ENCODE results near the gene KRT14.
"Not testable (repeated sequence)": the region's sequence is repeated elsewhere in the genome, so short reads cannot be mapped to it uniquely, and the experiment has no call there.

The KRT14 gene

DNA sequence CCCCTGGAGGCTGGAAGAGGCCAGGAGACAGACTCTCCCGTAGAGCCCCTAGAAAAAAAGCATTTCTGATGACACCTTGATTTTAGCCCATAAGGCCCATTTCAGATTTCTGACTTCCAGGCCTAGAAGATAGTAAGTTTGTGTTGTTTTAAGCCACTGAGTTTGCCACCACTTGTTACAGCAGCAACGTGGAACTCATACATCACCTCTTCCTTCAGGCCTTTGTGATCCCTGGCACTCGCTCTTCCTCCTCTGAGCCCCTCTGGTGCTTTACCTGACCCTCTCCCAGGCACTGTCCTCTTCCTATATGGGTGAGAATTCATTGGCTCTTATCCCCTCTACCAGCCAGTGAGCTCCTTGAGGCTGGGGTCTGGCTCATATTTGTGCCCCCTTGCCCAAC lies 39.9 kb downstream of the KRT14 start:
- Histone ChIP-seq H3K36me3 (ENCODE audit: control insufficient read depth, insufficient read depth, low read length) (no peaks in the 10 kb centered on the region), H3K9ac (ENCODE audit: low read depth, low read length) (no peak overlapping the region), H3K4me3 (ENCODE audit: low read depth, low read length) (no peak overlapping the region)

DNA sequence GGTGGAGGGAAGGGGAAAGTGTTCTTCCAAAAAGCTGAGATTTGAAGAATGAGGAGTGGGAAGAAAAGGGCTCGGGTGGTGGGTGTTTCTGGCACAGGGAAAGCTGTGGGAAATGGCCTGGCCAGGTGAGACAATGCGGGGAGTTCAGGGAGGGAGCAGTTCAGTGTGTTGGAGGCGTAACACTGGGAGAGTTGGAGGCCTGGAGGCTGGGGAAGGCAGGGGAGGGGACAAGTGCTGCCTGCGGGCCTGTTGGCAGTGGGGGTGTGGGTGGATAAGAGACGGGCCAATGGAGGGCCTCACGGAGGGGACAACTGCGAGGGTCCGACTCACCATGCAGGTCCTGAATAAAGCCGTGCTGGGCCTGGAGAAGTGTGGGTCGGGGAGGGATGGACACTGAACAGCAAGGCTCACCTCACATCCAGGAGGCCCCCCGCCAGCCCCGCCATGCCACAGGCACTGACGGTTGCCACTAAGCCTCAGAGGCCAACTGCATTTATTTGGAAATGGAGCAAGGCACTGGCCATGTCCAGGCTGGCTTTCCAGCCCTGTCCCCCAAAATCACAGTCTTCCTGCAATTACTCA lies 40.8 kb downstream of the KRT14 start:
- no peaks in the 10 kb centered on the region for H3K9me3 ChIP-seq (ENCODE audit: control insufficient read depth, insufficient read depth, low read length)
- H3K27me3 ChIP-seq (ENCODE audit: control insufficient read depth, insufficient read depth, low read length), result peaks cover 4% of the 10 kb centered on the region
- H3K9ac ChIP-seq (ENCODE audit: low read depth, low read length), result no peak overlapping the region
- H3K4me1 ChIP-seq (ENCODE audit: control insufficient read depth, insufficient read depth, low read length), result no peaks in the 10 kb centered on the region
- no peaks in the 10 kb centered on the region for H3K36me3 ChIP-seq (ENCODE audit: control insufficient read depth, insufficient read depth, low read length)
- H3K4me3 ChIP-seq (ENCODE audit: low read depth, low read length), result no peak overlapping the region

More for the DNA sequence above, 39.9 kb downstream of the KRT14 start:
- H3K4me1 ChIP-seq (ENCODE audit: control insufficient read depth, insufficient read depth, low read length), result no peaks in the 10 kb centered on the region
- H3K9me3 ChIP-seq (ENCODE audit: control insufficient read depth, insufficient read depth, low read length), result no peaks in the 10 kb centered on the region
- peaks cover 4% of the 10 kb centered on the region for H3K27me3 ChIP-seq (ENCODE audit: control insufficient read depth, insufficient read depth, low read length)

DNA sequence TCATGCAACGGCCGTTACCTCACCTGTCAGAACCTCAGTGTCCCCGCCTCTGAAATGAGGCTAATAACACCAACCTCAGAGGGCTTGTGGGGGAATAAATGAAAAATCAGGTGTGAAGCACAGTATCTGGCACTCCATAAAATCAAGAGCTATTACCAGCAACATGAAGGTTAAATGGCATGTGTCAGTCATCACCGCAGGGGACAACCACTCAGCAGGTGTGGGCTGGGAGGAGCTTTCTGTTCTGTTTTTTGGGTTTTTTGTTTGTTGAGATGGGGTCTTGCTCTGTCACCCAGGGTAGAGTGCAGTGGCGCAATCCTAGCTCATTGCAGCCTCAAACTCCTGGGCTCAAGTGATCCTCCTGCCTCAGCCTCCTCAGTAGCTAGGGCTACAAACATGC lies 41.8 kb downstream of the KRT14 start:
- Histone ChIP-seq H3K36me3 (ENCODE audit: control insufficient read depth, insufficient read depth, low read length) (no peaks in the 10 kb centered on the region), H3K27me3 (ENCODE audit: control insufficient read depth, insufficient read depth, low read length) (peaks cover 4% of the 10 kb centered on the region), H3K4me3 (ENCODE audit: low read depth, low read length) (no peak overlapping the region), H3K4me1 (ENCODE audit: control insufficient read depth, insufficient read depth, low read length) (no peaks in the 10 kb centered on the region), H3K9me3 (ENCODE audit: control insufficient read depth, insufficient read depth, low read length) (no peaks in the 10 kb centered on the region), H3K9ac (ENCODE audit: low read depth, low read length) (no peak overlapping the region)

DNA sequence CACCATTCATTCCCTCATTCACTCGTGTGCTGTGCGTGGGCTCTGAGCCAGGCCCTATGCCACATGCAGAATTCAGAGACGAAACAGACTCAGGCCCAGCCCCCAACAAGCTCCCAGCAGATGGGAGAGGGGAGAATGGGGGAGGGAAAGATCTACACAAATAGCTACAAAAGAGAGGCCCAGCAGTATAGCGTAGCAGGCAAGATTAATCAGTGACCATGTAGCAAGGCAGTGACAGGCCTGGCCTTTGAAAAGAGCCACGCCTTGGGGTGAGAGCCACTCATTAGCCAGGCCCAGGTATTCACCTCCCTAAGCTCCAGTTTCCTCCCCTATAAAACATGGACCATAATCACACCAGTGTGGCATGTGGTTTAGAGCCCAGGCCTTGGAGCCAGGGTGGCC lies 42.2 kb downstream of the KRT14 start:
- Histone ChIP-seq H3K4me1 (ENCODE audit: control insufficient read depth, insufficient read depth, low read length) (peaks cover under 1% of the 10 kb centered on the region), H3K4me3 (ENCODE audit: low read depth, low read length) (no peak overlapping the region), H3K27me3 (ENCODE audit: control insufficient read depth, insufficient read depth, low read length) (peaks cover 4% of the 10 kb centered on the region), H3K9me3 (ENCODE audit: control insufficient read depth, insufficient read depth, low read length) (no peaks in the 10 kb centered on the region), H3K36me3 (ENCODE audit: control insufficient read depth, insufficient read depth, low read length) (no peaks in the 10 kb centered on the region), H3K9ac (ENCODE audit: low read depth, low read length) (no peak overlapping the region)

DNA sequence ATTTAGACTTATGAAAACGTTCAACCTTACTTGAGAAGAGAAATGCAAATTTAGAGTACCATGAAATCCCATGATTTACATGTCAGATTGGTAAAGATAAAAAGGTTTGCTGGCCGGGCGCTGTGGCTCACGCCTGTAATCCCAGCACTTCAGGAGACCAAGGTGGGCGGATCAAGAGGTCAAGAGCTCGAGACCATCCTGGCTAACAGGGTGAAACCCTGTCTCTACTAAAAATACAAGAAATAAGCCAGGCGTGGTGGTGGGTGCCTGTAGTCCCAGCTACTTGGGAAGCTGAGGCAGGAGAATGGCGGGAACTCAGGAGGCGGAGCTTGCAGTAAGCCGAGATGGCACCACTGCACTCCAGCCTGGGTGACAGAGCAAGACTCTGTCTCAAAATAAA lies 43.9 kb downstream of the KRT14 start:
- H3K4me3 ChIP-seq (ENCODE audit: low read depth, low read length); H3K27me3 ChIP-seq (ENCODE audit: control insufficient read depth, insufficient read depth, low read length); H3K9me3 ChIP-seq (ENCODE audit: control insufficient read depth, insufficient read depth, low read length); H3K4me1 ChIP-seq (ENCODE audit: control insufficient read depth, insufficient read depth, low read length); H3K9ac ChIP-seq (ENCODE audit: low read depth, low read length); H3K36me3 ChIP-seq (ENCODE audit: control insufficient read depth, insufficient read depth, low read length): not testable (repeated sequence)

DNA sequence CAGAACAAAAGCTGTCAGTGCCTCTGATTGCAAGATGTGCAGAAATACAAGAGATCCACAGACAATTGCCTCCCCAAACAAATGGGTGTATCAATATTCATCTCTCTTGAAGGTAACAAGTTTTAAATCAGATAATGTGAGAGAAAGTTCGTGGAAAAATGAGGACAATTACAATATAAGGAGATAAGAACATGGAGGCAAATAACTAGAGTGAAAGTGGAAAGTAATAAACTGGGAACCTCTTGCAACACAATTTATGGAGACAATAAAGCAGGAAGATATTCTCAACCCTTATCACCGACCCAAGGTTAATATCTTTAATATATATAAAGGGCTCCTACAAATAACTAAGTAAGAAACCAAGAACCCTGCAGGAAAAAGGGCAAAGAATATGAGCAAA lies 44.3 kb downstream of the KRT14 start:
- Histone ChIP-seq H3K9me3 (ENCODE audit: control insufficient read depth, insufficient read depth, low read length) (no peaks in the 10 kb centered on the region), H3K27me3 (ENCODE audit: control insufficient read depth, insufficient read depth, low read length) (no peaks in the 10 kb centered on the region), H3K36me3 (ENCODE audit: control insufficient read depth, insufficient read depth, low read length) (no peaks in the 10 kb centered on the region), H3K9ac (ENCODE audit: low read depth, low read length) (no peak overlapping the region), H3K4me3 (ENCODE audit: low read depth, low read length) (no peak overlapping the region), H3K4me1 (ENCODE audit: control insufficient read depth, insufficient read depth, low read length) (peaks cover 8% of the 10 kb centered on the region)

DNA sequence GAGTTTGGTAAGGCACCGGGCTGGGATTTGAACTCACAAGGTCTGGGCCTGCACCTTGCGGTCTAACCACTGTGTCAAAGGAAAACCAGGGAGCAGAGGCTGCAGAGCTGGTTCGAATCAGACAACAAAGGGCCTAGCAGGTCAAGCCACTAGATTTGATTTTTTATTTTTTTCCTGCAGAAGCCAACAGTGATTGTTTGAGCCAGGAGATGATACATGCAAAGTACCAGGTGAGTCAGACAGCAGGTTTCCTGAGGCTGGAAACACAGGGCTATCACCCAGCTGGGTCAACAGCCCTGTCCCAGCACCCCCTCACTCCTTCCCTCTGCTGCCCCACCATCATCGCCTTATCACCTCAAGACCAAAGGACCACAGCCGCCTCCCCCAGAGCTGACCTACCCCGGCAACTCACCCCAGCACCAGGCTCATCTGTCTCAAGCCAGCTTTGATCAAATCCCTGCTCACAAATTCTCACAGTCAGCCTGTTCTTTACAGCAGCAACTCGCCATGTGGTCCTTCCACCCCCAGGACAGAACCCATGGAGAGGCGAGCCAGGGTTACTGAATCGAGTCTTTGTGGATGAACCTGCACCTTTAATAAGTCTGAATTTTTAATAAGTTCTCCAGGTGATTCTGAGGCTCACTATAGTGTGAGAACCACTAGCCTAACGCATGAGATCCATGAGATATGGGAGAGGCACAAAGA lies 45.6 kb downstream of the KRT14 start:
- Histone ChIP-seq H3K4me3 (ENCODE audit: low read depth, low read length) (no peak overlapping the region), H3K4me1 (ENCODE audit: control insufficient read depth, insufficient read depth, low read length) (peaks cover 8% of the 10 kb centered on the region), H3K27me3 (ENCODE audit: control insufficient read depth, insufficient read depth, low read length) (no peaks in the 10 kb centered on the region)

DNA sequence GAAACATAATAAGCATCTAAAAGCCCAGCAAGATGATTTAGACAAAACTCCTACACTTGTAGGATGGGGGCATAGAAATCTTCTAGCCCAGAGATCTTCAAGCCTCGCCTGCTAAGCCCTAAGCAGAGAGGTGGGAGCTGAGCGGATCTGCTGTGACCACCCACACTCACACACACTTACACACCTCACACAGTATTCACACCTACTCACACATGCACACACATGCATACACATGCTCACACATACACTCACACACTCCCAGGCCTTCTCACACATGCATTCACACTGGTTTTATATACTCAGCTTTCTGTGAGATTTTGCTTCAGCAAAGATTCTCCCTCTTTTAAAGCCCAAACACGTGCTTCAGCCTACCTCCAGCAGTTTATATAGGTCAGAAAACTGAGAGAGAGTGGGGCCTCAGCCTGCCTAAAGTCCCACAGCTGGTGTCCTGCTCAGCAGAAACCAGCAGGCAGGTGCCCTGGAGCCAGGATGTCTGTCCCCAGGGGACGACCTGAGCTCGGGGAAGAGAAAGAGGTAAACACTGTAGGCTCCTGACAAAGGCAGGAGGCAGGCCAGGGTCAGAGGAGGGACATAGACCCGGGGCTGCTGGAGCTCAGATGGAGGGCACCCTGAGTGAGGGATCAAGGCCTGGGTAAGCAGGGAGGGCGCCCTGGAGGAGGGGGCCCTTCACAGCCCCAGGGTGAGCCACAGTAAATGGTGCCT lies 46.6 kb downstream of the KRT14 start:
- H3K4me3 ChIP-seq (ENCODE audit: low read depth, low read length), result no peak overlapping the region
- no peaks in the 10 kb centered on the region for H3K27me3 ChIP-seq (ENCODE audit: control insufficient read depth, insufficient read depth, low read length)
- H3K9me3 ChIP-seq (ENCODE audit: control insufficient read depth, insufficient read depth, low read length), result no peaks in the 10 kb centered on the region
- H3K9ac ChIP-seq (ENCODE audit: low read depth, low read length), result no peak overlapping the region
- peaks cover 8% of the 10 kb centered on the region for H3K4me1 ChIP-seq (ENCODE audit: control insufficient read depth, insufficient read depth, low read length)
- no peaks in the 10 kb centered on the region for H3K36me3 ChIP-seq (ENCODE audit: control insufficient read depth, insufficient read depth, low read length)

More for the DNA sequence above, 45.6 kb downstream of the KRT14 start:
- no peaks in the 10 kb centered on the region for H3K9me3 ChIP-seq (ENCODE audit: control insufficient read depth, insufficient read depth, low read length)
- H3K36me3 ChIP-seq (ENCODE audit: control insufficient read depth, insufficient read depth, low read length), result no peaks in the 10 kb centered on the region
- H3K9ac ChIP-seq (ENCODE audit: low read depth, low read length), result no peak overlapping the region

DNA sequence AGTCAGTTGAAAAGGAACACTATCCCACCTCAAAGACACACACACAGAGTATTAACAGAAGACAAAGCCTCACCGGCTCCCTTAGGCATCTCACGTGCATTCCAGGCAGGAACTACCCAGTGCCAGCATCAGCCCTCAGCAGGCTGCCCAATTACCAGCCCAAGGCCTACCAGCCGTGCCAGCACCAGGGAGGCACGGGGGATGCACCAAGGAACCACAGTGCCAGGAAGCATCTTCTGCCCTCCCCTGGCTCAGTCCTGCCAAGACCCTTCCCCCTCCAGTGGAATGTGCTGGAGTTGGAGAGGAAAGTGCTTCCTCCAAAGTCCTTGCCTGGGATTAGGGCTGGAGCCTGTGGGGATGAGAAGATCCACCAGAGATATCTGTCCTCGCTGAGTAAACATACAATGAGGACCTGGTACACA lies 47.6 kb downstream of the KRT14 start:
- Histone ChIP-seq H3K27me3 (ENCODE audit: control insufficient read depth, insufficient read depth, low read length) (no peaks in the 10 kb centered on the region), H3K4me1 (ENCODE audit: control insufficient read depth, insufficient read depth, low read length) (peaks cover 8% of the 10 kb centered on the region), H3K4me3 (ENCODE audit: low read depth, low read length) (no peak overlapping the region), H3K9ac (ENCODE audit: low read depth, low read length) (no peak overlapping the region), H3K9me3 (ENCODE audit: control insufficient read depth, insufficient read depth, low read length) (no peaks in the 10 kb centered on the region), H3K36me3 (ENCODE audit: control insufficient read depth, insufficient read depth, low read length) (no peaks in the 10 kb centered on the region)

DNA sequence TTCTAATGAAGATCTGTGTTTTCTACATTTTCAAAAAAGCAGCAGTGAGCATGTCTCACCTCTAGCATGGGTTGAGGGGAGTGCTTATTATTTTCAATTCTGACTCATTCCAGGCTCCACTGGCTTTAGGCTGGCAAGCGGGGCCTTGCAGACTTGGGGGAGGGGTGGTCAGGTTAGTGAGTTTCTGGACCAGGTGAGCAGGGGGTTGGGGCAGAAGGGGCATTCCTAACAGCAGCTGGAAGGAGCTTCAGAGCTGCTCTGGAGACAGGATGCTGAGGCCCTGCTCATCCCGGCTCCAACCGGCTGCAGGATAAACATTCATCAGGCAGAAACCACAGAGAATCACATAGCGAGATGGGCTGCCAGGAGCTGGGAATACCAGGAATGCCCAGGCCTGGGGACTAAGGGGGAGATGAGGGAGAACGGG lies 48.1 kb downstream of the KRT14 start:
- Histone ChIP-seq H3K4me3 (ENCODE audit: low read depth, low read length) (no peak overlapping the region), H3K9me3 (ENCODE audit: control insufficient read depth, insufficient read depth, low read length) (no peaks in the 10 kb centered on the region), H3K27me3 (ENCODE audit: control insufficient read depth, insufficient read depth, low read length) (no peaks in the 10 kb centered on the region), H3K36me3 (ENCODE audit: control insufficient read depth, insufficient read depth, low read length) (no peaks in the 10 kb centered on the region), H3K4me1 (ENCODE audit: control insufficient read depth, insufficient read depth, low read length) (peaks cover 8% of the 10 kb centered on the region), H3K9ac (ENCODE audit: low read depth, low read length) (no peak overlapping the region)

DNA sequence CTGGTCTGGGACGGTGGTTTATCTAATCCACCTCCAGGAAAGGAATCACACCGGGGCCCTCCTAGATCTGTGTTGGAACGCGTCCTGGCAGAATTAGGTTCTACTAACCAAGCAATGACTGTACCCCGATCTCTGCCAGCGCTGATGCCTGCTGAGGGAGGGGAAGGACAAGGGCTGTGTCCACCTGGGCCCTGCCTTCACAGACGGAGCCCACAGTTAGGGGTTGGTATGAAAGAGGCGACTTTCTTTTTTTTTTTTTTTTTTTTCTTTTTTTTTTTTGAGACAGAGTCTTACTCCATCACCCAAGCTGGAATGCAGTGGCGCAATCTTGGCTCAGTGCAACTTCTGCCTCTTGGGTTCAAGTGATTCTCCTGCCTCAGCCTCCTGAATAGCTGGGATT lies 48.7 kb downstream of the KRT14 start:
- Histone ChIP-seq H3K4me1 (ENCODE audit: control insufficient read depth, insufficient read depth, low read length) (peaks cover 8% of the 10 kb centered on the region), H3K36me3 (ENCODE audit: control insufficient read depth, insufficient read depth, low read length) (no peaks in the 10 kb centered on the region), H3K9ac (ENCODE audit: low read depth, low read length) (no peak overlapping the region)

DNA sequence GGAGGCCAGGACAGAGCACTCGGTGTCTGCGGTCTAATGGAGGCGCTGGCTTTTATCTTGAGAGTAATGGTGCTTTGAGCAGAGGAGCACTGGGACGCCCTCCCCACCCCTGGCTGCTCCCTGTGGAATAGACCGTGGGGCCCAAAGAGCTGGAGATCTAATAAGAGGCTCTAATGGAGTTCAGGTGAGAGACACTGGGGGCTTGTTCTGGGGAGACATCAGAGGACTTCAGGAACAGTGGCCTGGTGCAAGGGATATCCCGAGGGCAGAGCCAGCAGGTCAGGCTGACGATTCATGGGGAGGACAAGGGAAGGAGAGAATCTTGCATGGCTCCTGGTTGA lies 49.1 kb downstream of the KRT14 start:
- Histone ChIP-seq H3K9ac (ENCODE audit: low read depth, low read length) (no peak overlapping the region), H3K9me3 (ENCODE audit: control insufficient read depth, insufficient read depth, low read length) (no peaks in the 10 kb centered on the region), H3K4me1 (ENCODE audit: control insufficient read depth, insufficient read depth, low read length) (peaks cover 8% of the 10 kb centered on the region)

More for the DNA sequence above, 48.7 kb downstream of the KRT14 start:
- Histone ChIP-seq H3K4me3 (ENCODE audit: low read depth, low read length) (no peak overlapping the region), H3K9me3 (ENCODE audit: control insufficient read depth, insufficient read depth, low read length) (no peaks in the 10 kb centered on the region), H3K27me3 (ENCODE audit: control insufficient read depth, insufficient read depth, low read length) (no peaks in the 10 kb centered on the region)

More for the DNA sequence above, 49.1 kb downstream of the KRT14 start:
- no peaks in the 10 kb centered on the region for H3K27me3 ChIP-seq (ENCODE audit: control insufficient read depth, insufficient read depth, low read length)
- H3K4me3 ChIP-seq (ENCODE audit: low read depth, low read length), result no peak overlapping the region
- H3K36me3 ChIP-seq (ENCODE audit: control insufficient read depth, insufficient read depth, low read length), result no peaks in the 10 kb centered on the region
